ENCODE results near the gene ABHD6.

- TF ChIP-seq, protein P1, sequence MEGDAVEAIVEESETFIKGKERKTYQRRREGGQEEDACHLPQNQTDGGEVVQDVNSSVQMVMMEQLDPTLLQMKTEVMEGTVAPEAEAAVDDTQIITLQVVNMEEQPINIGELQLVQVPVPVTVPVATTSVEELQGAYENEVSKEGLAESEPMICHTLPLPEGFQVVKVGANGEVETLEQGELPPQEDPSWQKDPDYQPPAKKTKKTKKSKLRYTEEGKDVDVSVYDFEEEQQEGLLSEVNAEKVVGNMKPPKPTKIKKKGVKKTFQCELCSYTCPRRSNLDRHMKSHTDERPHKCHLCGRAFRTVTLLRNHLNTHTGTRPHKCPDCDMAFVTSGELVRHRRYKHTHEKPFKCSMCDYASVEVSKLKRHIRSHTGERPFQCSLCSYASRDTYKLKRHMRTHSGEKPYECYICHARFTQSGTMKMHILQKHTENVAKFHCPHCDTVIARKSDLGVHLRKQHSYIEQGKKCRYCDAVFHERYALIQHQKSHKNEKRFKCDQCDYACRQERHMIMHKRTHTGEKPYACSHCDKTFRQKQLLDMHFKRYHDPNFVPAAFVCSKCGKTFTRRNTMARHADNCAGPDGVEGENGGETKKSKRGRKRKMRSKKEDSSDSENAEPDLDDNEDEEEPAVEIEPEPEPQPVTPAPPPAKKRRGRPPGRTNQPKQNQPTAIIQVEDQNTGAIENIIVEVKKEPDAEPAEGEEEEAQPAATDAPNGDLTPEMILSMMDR (IDR thresholded peaks at IDR 0.05), result no peak
- TF ChIP-seq POLR2AphosphoS5 (IDR thresholded peaks at IDR 0.05), result no peak
These were observed 6.6 kb upstream of the ABHD6 start for GRCh38 chr3:58230876-58231552.

Data from prostate gland (tissue), 2 donors.